Stomach (tissue), 9 donors: ENCODE results near the gene CYSLTR2. TPM values are rescaled to one million over a fixed set of nuclear protein-coding genes. Genes with fewer than 3 reads are reported as not detected.

Source experiments
- DNase-seq, 2 donors: peaks; one replicate each; pipeline versions ENCODE4 v3.0.0 to v3.0.0-alpha.2; 2013 to 2019
- H3K27ac ChIP-seq, 5 donors: fragments of 200-600 bp in 4 of 5; sonication (generic) in 4 of 5; one replicate each; pipeline ENCODE4 v1.5.1; 2013 to 2019; ENCODE audit warnings: mild to moderate bottlenecking in 1 of 5, moderate library complexity in 1 of 5
- H3K27me3 ChIP-seq, 3 donors: fragments of 200-600 bp; sonication (generic); one replicate each; pipeline ENCODE4 v1.5.1; 2017 to 2019; ENCODE audit warnings: mixed run types in 1 of 3
- H3K36me3 ChIP-seq, 4 donors: fragments of 200-600 bp; sonication (generic); 1 replicate in 3 of 4; 2 replicates in 1 of 4; pipeline ENCODE4 v1.5.1; 2016 to 2019
- H3K4me1 ChIP-seq, 4 donors: fragments of 200-600 bp; sonication (generic); one replicate each; pipeline ENCODE4 v1.5.1; 2016 to 2019
- H3K4me3 ChIP-seq, 4 donors: fragments of 200-600 bp; sonication (generic) in 3 of 4; one replicate each; pipeline ENCODE4 v1.5.1; 2016 to 2019; ENCODE audit warnings: mild to moderate bottlenecking in 1 of 4
- H3K9me3 ChIP-seq, 4 donors: fragments of 200-600 bp; sonication (generic); one replicate each; pipeline ENCODE4 v1.5.1; 2016 to 2019
- EP300 ChIP-seq: sonication (generic); formaldehyde crosslinking; IDR thresholded peaks from one replicate; pipeline ENCODE4 v1.6.1; 2017; ENCODE audit warnings: antibody characterized with exemption
- POLR2A ChIP-seq, 4 donors: fragments of 450-650 bp; IDR thresholded peaks; one replicate each; pipeline ENCODE4 v1.6.1; 2016; ENCODE audit warnings: antibody characterized with exemption in 4 of 4, control low read depth in 2 of 4, mild to moderate bottlenecking in 1 of 4, moderate library complexity in 1 of 4
- POLR2AphosphoS5 ChIP-seq, 3 donors: sonication (generic); formaldehyde crosslinking; IDR thresholded peaks; one replicate each; pipeline ENCODE4 v1.6.1; 2016; ENCODE audit warnings: antibody characterized with exemption in 3 of 3
- WGBS, 5 donors: extraction: QIAGEN DNeasy Blood & Tissue Kit in 3 of 5; methylation state at CpG; one replicate each; pipeline versions ENCODE4 v1.1.5 to v1.1.7; 2013 to 2018; 5-methylcytosine and 5-hydroxymethylcytosine counted together
- intact Hi-C: fragments of 100-400 bp; cut with DNase I; formaldehyde crosslinking; loops from one replicate; pipeline ENCODE4 v1.15.1; 2023; ENCODE audit warnings: low total_unique reads
- polyA plus RNA-seq, 3 donors: library from polyadenylated mRNA; stranded (reverse); fragments of 200-250 nt; gene quantifications; one replicate each; pipeline ENCODE4 v1.2.3, GENCODE V29; 2013
- total RNA-seq, 5 donors: library from RNA; depleted of rRNA; stranded (reverse); fragments of >200 nt; gene quantifications; one replicate each; pipeline versions ENCODE4 v1.1.0 to v1.2.3, GENCODE V29; 2014 to 2016
- TF ChIP-seq, protein P1 (sequence below), 7 experiments: fragments of 450-650 bp in 4 of 7; fragments of 200-600 bp in 3 of 7; sonication (generic) in 3 of 7; IDR thresholded peaks; one replicate each; pipeline ENCODE4 v1.5.1; 2016 to 2019; ENCODE audit warnings: antibody characterized with exemption in 7 of 7, control low read depth in 2 of 7, mild to moderate bottlenecking in 1 of 7
- donor health status: healthy with polysubstance abuse.
- donor health status: Bipolar disorder and iron deficiency.
- donor health status: healthy.

The CYSLTR2 gene
- total and polyA plus RNA-seq, 8 donors, result 0.61 to 1.3 TPM; not detected in 6

DNA sequence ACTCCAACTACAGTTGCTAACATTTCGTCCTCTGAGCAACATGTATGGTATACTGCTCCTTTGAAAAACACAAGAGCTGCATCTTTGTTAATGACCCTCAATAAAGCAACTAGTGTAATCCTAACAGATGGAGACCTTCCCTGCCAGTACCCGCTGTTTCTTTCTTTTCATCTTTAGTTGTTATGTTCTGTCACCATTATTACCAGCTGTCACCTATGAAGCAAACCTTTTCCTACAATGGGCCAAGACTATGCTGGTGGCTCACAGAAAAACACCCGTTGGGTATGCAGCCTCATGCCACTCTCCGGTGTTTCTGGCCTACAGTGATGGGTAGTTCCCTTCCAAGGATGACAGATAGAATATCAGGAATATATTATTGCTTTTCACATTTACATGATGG lies 29.7 kb upstream of the CYSLTR2 start:
- DNase-seq, result no peak
- Histone ChIP-seq H3K9me3 (peaks cover 0 to 21% (median 8%) of the 10 kb centered on the region in 4 donors), H3K27ac (no peak overlapping the region), H3K4me1 (peaks cover 6 to 28% (median 12%) of the 10 kb centered on the region in 4 donors), H3K36me3 (no peaks in the 10 kb centered on the region), H3K4me3 (no peak overlapping the region), H3K27me3 (no peaks in the 10 kb centered on the region)
- WGBS, 5 donors, result 76 to 93% (median 88%) methylated on average over 4 of the region's 4 CpGs
- no peak for TF ChIP-seq EP300
- TF ChIP-seq, protein P1, sequence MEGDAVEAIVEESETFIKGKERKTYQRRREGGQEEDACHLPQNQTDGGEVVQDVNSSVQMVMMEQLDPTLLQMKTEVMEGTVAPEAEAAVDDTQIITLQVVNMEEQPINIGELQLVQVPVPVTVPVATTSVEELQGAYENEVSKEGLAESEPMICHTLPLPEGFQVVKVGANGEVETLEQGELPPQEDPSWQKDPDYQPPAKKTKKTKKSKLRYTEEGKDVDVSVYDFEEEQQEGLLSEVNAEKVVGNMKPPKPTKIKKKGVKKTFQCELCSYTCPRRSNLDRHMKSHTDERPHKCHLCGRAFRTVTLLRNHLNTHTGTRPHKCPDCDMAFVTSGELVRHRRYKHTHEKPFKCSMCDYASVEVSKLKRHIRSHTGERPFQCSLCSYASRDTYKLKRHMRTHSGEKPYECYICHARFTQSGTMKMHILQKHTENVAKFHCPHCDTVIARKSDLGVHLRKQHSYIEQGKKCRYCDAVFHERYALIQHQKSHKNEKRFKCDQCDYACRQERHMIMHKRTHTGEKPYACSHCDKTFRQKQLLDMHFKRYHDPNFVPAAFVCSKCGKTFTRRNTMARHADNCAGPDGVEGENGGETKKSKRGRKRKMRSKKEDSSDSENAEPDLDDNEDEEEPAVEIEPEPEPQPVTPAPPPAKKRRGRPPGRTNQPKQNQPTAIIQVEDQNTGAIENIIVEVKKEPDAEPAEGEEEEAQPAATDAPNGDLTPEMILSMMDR (IDR thresholded peaks at IDR 0.05), result no peak
- no peak for TF ChIP-seq POLR2AphosphoS5 (IDR thresholded peaks at IDR 0.05)
- no peak for TF ChIP-seq POLR2A (IDR thresholded peaks at IDR 0.05)
- intact Hi-C loops, result no loop called here

DNA sequence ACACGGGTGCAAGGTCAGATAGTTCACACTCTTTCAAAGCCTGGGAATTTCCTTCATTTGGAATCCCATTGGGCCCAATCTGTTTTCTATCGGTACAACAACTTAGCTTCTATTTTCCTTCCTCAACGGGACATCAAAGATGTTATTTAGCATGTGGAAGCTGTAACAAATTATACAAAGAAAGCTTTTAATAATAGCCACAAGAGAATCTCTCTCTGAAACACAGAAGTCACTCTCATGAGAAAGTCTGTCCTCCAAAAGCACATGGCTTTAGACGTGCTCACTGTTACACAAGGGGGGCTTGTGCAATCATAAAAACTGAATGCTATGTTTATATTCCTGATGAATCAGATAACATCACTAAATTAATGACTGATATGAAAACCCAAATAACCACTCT lies 28.9 kb upstream of the CYSLTR2 start:
- Histone ChIP-seq H3K4me1 (peaks cover 6 to 33% (median 15%) of the 10 kb centered on the region in 4 donors), H3K27me3 (no peaks in the 10 kb centered on the region), H3K4me3 (no peak overlapping the region), H3K9me3 (peaks cover 0 to 16% (median 6%) of the 10 kb centered on the region in 4 donors), H3K36me3 (no peaks in the 10 kb centered on the region), H3K27ac (peak overlapping the region in 1 of 5 donors; percentile 62)
- TF ChIP-seq, protein P1 (IDR thresholded peaks at IDR 0.05), result no peak
- TF ChIP-seq POLR2A (IDR thresholded peaks at IDR 0.05), result no peak
- no peak for TF ChIP-seq EP300
- TF ChIP-seq POLR2AphosphoS5 (IDR thresholded peaks at IDR 0.05), result no peak
- intact Hi-C loops, result no loop called here
- DNase-seq, result no peak
- WGBS, 5 donors, result 61 to 71% (median 65%) methylated on average over 4 of the region's 4 CpGs

DNA sequence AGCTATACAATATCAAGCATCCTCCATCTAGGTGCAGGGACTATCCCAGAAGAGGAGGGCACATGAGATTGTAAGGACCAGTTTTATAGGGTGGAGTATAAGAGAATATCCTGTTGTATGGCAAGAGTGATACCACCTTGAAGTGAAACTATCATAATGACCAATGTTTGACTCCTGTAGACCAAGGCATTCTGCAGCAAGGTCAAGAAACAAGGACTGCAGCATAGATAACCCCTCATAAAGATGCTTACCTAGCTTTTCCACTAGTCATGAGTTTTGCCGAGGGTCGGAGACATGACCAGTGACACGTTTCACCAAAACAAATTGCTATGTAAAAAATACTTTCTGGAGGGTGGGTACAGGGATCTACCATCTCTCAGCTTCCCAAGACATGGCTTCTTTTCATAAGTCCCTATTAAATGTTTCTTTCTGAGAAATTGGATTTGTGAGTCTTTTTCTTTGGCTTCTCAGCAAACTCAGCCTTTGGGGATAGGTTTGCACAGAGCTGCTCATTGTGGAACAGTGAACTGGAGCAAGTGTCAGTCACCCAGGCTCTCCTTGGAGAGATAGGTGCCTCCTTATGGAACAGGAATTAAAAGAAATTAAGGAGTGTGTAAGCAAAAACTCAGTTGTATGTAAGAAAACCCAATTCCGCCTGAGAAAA lies 28.2 kb upstream of the CYSLTR2 start:
- Histone ChIP-seq H3K27ac (peak overlapping the region in 3 of 5 donors; percentile 30 to 62 (median 36)), H3K4me1 (peaks cover 6 to 33% (median 16%) of the 10 kb centered on the region in 4 donors), H3K4me3 (no peak overlapping the region), H3K9me3 (peaks cover 0 to 16% (median 6%) of the 10 kb centered on the region in 4 donors), H3K27me3 (no peaks in the 10 kb centered on the region), H3K36me3 (no peaks in the 10 kb centered on the region)
- TF ChIP-seq POLR2A (IDR thresholded peaks at IDR 0.05), result no peak
- no peak for TF ChIP-seq POLR2AphosphoS5 (IDR thresholded peaks at IDR 0.05)
- TF ChIP-seq, protein P1 (IDR thresholded peaks at IDR 0.05), result no peak
- no peak for TF ChIP-seq EP300
- 39 to 61% (median 53%) methylated on average over 4 of the region's 4 CpGs for WGBS, 5 donors
- intact Hi-C loops, result no loop called here
- peak in 1 of 2 donors; percentile 21 for DNase-seq

DNA sequence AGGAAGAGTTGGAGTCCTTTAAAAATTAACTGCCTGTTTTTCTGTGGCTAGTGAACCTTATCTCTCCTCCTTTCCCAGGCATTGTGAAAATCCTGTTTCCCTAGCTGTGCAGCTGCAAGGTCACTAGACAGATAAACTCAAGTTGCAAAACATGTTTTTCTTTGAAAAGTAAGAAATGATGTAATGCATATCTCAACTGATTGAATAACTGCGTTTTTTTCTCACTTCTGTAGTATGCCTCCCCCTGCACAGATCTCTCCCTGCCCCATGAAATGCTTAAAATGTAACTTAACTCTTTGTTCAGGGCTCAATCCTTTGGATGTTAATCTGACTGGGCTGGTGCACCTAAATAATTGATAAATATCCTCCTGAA lies 27.7 kb upstream of the CYSLTR2 start:
- DNase-seq, result peak in 1 of 2 donors; percentile 79
- TF ChIP-seq, protein P1 (IDR thresholded peaks at IDR 0.05), result no peak
- TF ChIP-seq EP300, result no peak
- TF ChIP-seq POLR2A (IDR thresholded peaks at IDR 0.05), result no peak
- peak overlapping the region in 2 of 5 donors; percentile 36 to 62 for H3K27ac ChIP-seq
- H3K4me1 ChIP-seq, result peaks cover 6 to 33% (median 19%) of the 10 kb centered on the region in 4 donors
- H3K36me3 ChIP-seq, result no peaks in the 10 kb centered on the region
- intact Hi-C loops, result no loop called here
- H3K27me3 ChIP-seq, result no peaks in the 10 kb centered on the region
- peaks cover 0 to 12% (median 6%) of the 10 kb centered on the region in 4 donors for H3K9me3 ChIP-seq
- 3 to 10% (median 7%) methylated on average over 1 of the region's 1 CpG for WGBS, 5 donors
- H3K4me3 ChIP-seq, result no peak overlapping the region
